Measurements from ENCODE around the gene NATD1.

DNA sequence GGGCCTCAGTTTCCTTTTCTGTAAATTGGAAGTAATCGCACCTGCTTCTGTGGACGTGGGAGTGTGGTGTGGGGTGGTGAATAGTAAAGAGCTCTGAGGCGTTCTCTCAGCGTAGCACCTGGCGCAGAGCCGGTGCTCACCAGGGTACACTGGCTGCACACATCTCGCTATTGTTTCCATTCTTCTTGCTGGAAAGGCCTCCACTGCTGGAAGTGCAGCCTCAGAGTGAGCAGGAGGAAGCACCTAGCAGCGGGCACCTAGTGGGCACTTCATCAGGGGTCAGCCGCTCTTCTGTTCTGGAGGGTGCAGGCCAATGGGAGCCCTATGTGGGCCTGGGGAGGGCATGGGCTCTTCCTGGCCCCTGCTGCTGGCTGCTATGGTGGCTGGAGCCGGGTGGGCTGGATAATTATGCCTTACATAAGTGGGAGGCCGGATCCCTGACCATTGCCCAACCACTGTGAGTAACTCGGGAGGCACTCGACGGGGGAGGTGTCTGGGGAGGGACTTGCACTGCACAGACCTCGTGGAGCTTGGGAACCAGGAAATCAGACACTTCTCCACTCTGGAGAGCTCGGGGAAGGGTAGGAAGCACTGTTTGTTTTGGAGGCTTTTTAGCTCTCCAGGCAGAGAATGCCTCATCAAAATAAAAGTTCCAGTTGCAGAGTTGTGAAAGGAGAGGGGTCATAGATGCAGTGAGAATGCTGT lies 33.0 kb upstream of the NATD1 start:
- TF ChIP-seq, protein P1, sequence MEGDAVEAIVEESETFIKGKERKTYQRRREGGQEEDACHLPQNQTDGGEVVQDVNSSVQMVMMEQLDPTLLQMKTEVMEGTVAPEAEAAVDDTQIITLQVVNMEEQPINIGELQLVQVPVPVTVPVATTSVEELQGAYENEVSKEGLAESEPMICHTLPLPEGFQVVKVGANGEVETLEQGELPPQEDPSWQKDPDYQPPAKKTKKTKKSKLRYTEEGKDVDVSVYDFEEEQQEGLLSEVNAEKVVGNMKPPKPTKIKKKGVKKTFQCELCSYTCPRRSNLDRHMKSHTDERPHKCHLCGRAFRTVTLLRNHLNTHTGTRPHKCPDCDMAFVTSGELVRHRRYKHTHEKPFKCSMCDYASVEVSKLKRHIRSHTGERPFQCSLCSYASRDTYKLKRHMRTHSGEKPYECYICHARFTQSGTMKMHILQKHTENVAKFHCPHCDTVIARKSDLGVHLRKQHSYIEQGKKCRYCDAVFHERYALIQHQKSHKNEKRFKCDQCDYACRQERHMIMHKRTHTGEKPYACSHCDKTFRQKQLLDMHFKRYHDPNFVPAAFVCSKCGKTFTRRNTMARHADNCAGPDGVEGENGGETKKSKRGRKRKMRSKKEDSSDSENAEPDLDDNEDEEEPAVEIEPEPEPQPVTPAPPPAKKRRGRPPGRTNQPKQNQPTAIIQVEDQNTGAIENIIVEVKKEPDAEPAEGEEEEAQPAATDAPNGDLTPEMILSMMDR (IDR thresholded peaks at IDR 0.05; ENCODE audit: poor library complexity): no peak
- no peak for TF ChIP-seq EZH2phosphoT487 (IDR thresholded peaks at IDR 0.05; ENCODE audit: low read depth, severe bottlenecking, unreplicated experiment)

Measured in hepatocyte (in vitro differentiated cells).